HEK293T (cell line): ENCODE measurements around the gene EXOC4.

Experiments
- ARNT ChIP-seq: fragments of 450-650 bp; IDR thresholded peaks from 2 replicates; pipeline ENCODE4 v1.6.1; 2017; ENCODE audit warnings: mild to moderate bottlenecking
- ELF4 ChIP-seq: fragments of 450-650 bp; IDR thresholded peaks from 2 replicates; pipeline ENCODE4 v1.6.1; 2017; ENCODE audit warnings: antibody characterized with exemption
- FOXA1 ChIP-seq: fragments of 450-650 bp; IDR thresholded peaks from 2 replicates; pipeline ENCODE4 v1.6.1; 2016; ENCODE audit warnings: mild to moderate bottlenecking
- FOXK2 ChIP-seq: fragments of 450-650 bp; IDR thresholded peaks from 2 replicates; pipeline ENCODE4 v1.6.1; 2016; ENCODE audit warnings: mild to moderate bottlenecking
- FOXM1 ChIP-seq: fragments of 450-650 bp; IDR thresholded peaks from 2 replicates; pipeline ENCODE4 v1.6.1; 2017; ENCODE audit warnings: mild to moderate bottlenecking, borderline replicate concordance
- HDGF ChIP-seq: fragments of 450-650 bp; IDR thresholded peaks from 2 replicates; pipeline ENCODE4 v1.6.1; 2017; ENCODE audit warnings: antibody characterized with exemption, borderline replicate concordance
- NFRKB ChIP-seq: fragments of 450-650 bp; IDR thresholded peaks from 2 replicates; pipeline ENCODE4 v1.6.1; 2016; ENCODE audit warnings: mild to moderate bottlenecking, moderate library complexity
- SP1 ChIP-seq: fragments of 450-650 bp; IDR thresholded peaks from 2 replicates; pipeline ENCODE4 v1.6.1; 2017
- TARDBP ChIP-seq: fragments of 450-650 bp; IDR thresholded peaks from 2 replicates; pipeline ENCODE4 v1.6.1; 2016
- ZNF384 ChIP-seq: fragments of 450-650 bp; IDR thresholded peaks from 2 replicates; pipeline ENCODE4 v1.6.1; 2016
- TF ChIP-seq, protein P1 (sequence below): fragments of 450-650 bp; IDR thresholded peaks from 2 replicates; pipeline ENCODE4 v1.6.1; 2016

DNA sequence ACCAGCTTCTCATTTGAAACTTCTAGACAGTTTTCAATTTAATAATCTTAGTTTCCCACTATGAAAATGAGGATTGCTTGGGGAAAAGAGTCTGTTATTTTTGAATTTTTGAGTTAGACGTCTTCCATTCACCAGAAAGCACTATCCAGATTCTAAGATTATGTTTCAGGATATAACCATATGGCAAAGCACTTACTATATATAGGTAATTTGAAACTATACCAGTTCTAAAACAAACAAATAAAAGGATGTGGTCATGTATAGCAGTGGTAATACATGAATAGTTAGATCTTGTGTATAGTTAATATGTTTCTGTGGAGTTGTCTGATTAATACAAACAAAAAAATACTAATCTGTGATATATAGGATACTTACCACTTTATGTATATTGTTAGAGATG lies 320.0 kb downstream of the EXOC4 start:
- TF ChIP-seq SP1: no peak
- no peak for TF ChIP-seq TARDBP
- TF ChIP-seq HDGF: no peak
- no peak for TF ChIP-seq FOXA1
- TF ChIP-seq FOXM1: no peak
- no peak for TF ChIP-seq ZNF384
- TF ChIP-seq ELF4: no peak
- no peak for TF ChIP-seq FOXK2
- TF ChIP-seq ARNT: no peak
- TF ChIP-seq, protein P1, sequence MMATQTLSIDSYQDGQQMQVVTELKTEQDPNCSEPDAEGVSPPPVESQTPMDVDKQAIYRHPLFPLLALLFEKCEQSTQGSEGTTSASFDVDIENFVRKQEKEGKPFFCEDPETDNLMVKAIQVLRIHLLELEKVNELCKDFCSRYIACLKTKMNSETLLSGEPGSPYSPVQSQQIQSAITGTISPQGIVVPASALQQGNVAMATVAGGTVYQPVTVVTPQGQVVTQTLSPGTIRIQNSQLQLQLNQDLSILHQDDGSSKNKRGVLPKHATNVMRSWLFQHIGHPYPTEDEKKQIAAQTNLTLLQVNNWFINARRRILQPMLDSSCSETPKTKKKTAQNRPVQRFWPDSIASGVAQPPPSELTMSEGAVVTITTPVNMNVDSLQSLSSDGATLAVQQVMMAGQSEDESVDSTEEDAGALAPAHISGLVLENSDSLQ: no peak
- TF ChIP-seq NFRKB: no peak
